Measurements from ENCODE around the gene BNIP2. TPM values are rescaled to one million over a fixed set of nuclear protein-coding genes. Genes with fewer than 3 reads are reported as not detected.

Gene BNIP2
- total RNA-seq, 1 donor from 2014 or later, result 70.2 TPM

- Mint-ChIP-seq H3K4me3 (ENCODE audit: unreplicated experiment) (no peak overlapping the region), H3K9me3 (ENCODE audit: unreplicated experiment) (peaks cover 2% of the 10 kb centered on the region), H3K27ac (ENCODE audit: unreplicated experiment) (no peak overlapping the region), H3K4me1 (ENCODE audit: low read depth, unreplicated experiment) (no peaks in the 10 kb centered on the region), H3K27me3 (ENCODE audit: unreplicated experiment) (no peaks in the 10 kb centered on the region), H3K36me3 (ENCODE audit: unreplicated experiment) (no peaks in the 10 kb centered on the region)
- no peak for TF ChIP-seq CTCF (IDR thresholded peaks at IDR 0.05; ENCODE audit: partially characterized antibody, unreplicated experiment)
- no peak for DNase-seq
Measured at GRCh38 chr15:59618406-59618805, 70.7 kb downstream of the BNIP2 start.

- no peak for TF ChIP-seq CTCF (IDR thresholded peaks at IDR 0.05; ENCODE audit: partially characterized antibody, unreplicated experiment)
- H3K27me3 Mint-ChIP-seq (ENCODE audit: unreplicated experiment), result no peaks in the 10 kb centered on the region
- H3K4me1 Mint-ChIP-seq (ENCODE audit: low read depth, unreplicated experiment), result no peaks in the 10 kb centered on the region
- DNase-seq, result no peak
- peaks cover 3% of the 10 kb centered on the region for H3K9me3 Mint-ChIP-seq (ENCODE audit: unreplicated experiment)
- H3K4me3 Mint-ChIP-seq (ENCODE audit: unreplicated experiment), result no peak overlapping the region
- H3K36me3 Mint-ChIP-seq (ENCODE audit: unreplicated experiment), result no peaks in the 10 kb centered on the region
- H3K27ac Mint-ChIP-seq (ENCODE audit: unreplicated experiment), result no peak overlapping the region
Measured at GRCh38 chr15:59616379-59616778, 72.7 kb downstream of the BNIP2 start.

- no peaks in the 10 kb centered on the region for H3K27me3 Mint-ChIP-seq (ENCODE audit: unreplicated experiment)
Measured at GRCh38 chr15:59615661-59616060, 73.5 kb downstream of the BNIP2 start.

GRCh38 chr15:59614153-59614552, 75.0 kb downstream of the BNIP2 start:
- Mint-ChIP-seq H3K27me3 (ENCODE audit: unreplicated experiment) (no peaks in the 10 kb centered on the region), H3K4me3 (ENCODE audit: unreplicated experiment) (no peak overlapping the region), H3K27ac (ENCODE audit: unreplicated experiment) (no peak overlapping the region), H3K36me3 (ENCODE audit: unreplicated experiment) (no peaks in the 10 kb centered on the region), H3K9me3 (ENCODE audit: unreplicated experiment) (peaks cover 3% of the 10 kb centered on the region), H3K4me1 (ENCODE audit: low read depth, unreplicated experiment) (no peaks in the 10 kb centered on the region)
- no peak for DNase-seq
- no peak for TF ChIP-seq CTCF (IDR thresholded peaks at IDR 0.05; ENCODE audit: partially characterized antibody, unreplicated experiment)

More at GRCh38 chr15:59615661-59616060, 73.5 kb downstream of the BNIP2 start:
- H3K4me1 Mint-ChIP-seq (ENCODE audit: low read depth, unreplicated experiment), result no peaks in the 10 kb centered on the region
- H3K36me3 Mint-ChIP-seq (ENCODE audit: unreplicated experiment), result no peaks in the 10 kb centered on the region
- H3K9me3 Mint-ChIP-seq (ENCODE audit: unreplicated experiment), result peaks cover 3% of the 10 kb centered on the region
- H3K4me3 Mint-ChIP-seq (ENCODE audit: unreplicated experiment), result no peak overlapping the region
- TF ChIP-seq CTCF (IDR thresholded peaks at IDR 0.05; ENCODE audit: partially characterized antibody, unreplicated experiment), result no peak
- no peak for DNase-seq
- no peak overlapping the region for H3K27ac Mint-ChIP-seq (ENCODE audit: unreplicated experiment)

GRCh38 chr15:59611276-59612260, 77.6 kb downstream of the BNIP2 start, which contains the start of gene GCNT3:
Gene GCNT3 (plus strand): TSS chr15:59611783. CDS start chr15:59618239, 6,456 bp downstream.
- Mint-ChIP-seq H3K27ac (ENCODE audit: unreplicated experiment) (no peak within 1 kb of the TSS), H3K4me1 (ENCODE audit: low read depth, unreplicated experiment) (no peaks in the 10 kb centered on the region), H3K9me3 (ENCODE audit: unreplicated experiment) (peaks cover 7% of the 10 kb centered on the region), H3K27me3 (ENCODE audit: unreplicated experiment) (no peaks in the 10 kb centered on the region), H3K4me3 (ENCODE audit: unreplicated experiment) (no peak within 1 kb of the TSS), H3K36me3 (ENCODE audit: unreplicated experiment) (no peaks in the 10 kb centered on the region)
- DNase-seq, result no peak
- TF ChIP-seq CTCF (IDR thresholded peaks at IDR 0.05; ENCODE audit: partially characterized antibody, unreplicated experiment), result no peak
